ENCODE data around the gene GPR142. TPM values are rescaled to one million over a fixed set of nuclear protein-coding genes. Genes with fewer than 3 reads are reported as not detected.

The GPR142 gene
- total RNA-seq, 1 experiment from 2014 or later, result 0.33 TPM

GRCh38 chr17:74332017-74332650 is 35.2 kb upstream of the GPR142 start:
- Histone ChIP-seq H2BK20ac (ENCODE audit: low read depth, low read length, poor library complexity, severe bottlenecking) (no peak overlapping the region), H4K8ac (replicated peaks; ENCODE audit: insufficient read length, low read depth, low read length) (no peak overlapping the region), H3K79me1 (ENCODE audit: insufficient read depth, low read depth, low read length, poor library complexity, severe bottlenecking) (no peaks in the 10 kb centered on the region), H3K4me1 (ENCODE audit: insufficient read depth, low read length) (no peaks in the 10 kb centered on the region), H3K23me2 (ENCODE audit: insufficient read length, low read depth, low read length, poor library complexity, severe bottlenecking) (no peaks in the 10 kb centered on the region), H3K79me2 (ENCODE audit: insufficient read depth, low read length) (no peaks in the 10 kb centered on the region), H4K5ac (ENCODE audit: insufficient read length, low read depth, low read length) (no peak overlapping the region), H2BK5ac (ENCODE audit: insufficient read length, low read length) (no peak overlapping the region), H2AK5ac (ENCODE audit: insufficient read length, low read length) (no peak overlapping the region), H2BK12ac (ENCODE audit: insufficient read length, low read depth, low read length) (no peak overlapping the region), H3K9ac (ENCODE audit: extremely low read depth, insufficient read length, low read length) (no peak overlapping the region), H3K56ac (ENCODE audit: insufficient read length, low read depth, low read length) (no peak overlapping the region), H3K9me3 (ENCODE audit: control insufficient read depth, low read depth, low read length) (no peaks in the 10 kb centered on the region), H3K4me2 (ENCODE audit: insufficient read depth, insufficient read length, low read length) (no peak overlapping the region), H2BK15ac (ENCODE audit: low read depth, low read length) (no peak overlapping the region), H3K14ac (ENCODE audit: insufficient read depth, low read length) (no peak overlapping the region), H3K23ac (ENCODE audit: insufficient read length, low read depth, low read length) (no peak overlapping the region), H3K4ac (ENCODE audit: low read depth, low read length) (no peak overlapping the region), H3K18ac (ENCODE audit: insufficient read length, low read depth, low read length) (no peak overlapping the region), H4K20me1 (ENCODE audit: control insufficient read depth, insufficient read depth, insufficient read length) (no peaks in the 10 kb centered on the region), H3T11ph (ENCODE audit: low read length) (no peak overlapping the region), H3K27ac (ENCODE audit: insufficient read length, low read depth, low read length) (no peak overlapping the region), H3K27me3 (ENCODE audit: insufficient read depth, low read length) (no peaks in the 10 kb centered on the region; the same call in 1 of the 2 replicates), H4K91ac (ENCODE audit: insufficient read length, low read depth, low read length) (no peak overlapping the region), H2AFZ (ENCODE audit: low read length) (no peak overlapping the region), H2BK120ac (ENCODE audit: low read depth, low read length, poor library complexity, severe bottlenecking) (no peak overlapping the region)
- peaks cover 47% of the 10 kb centered on the region for H3K27me3 Mint-ChIP-seq (ENCODE audit: low read depth)
- H3K36me3 Mint-ChIP-seq (ENCODE audit: insufficient read depth in 1 of 3, low read depth in 3 of 3), result no peaks in the 10 kb centered on the region
- H3K4me3 Mint-ChIP-seq, result peak overlapping the region in 1 of 2 experiments; percentile 32; a peak in 1 of 5 replicates
- DNase-seq, result no peak
- H3K27ac Mint-ChIP-seq, result peak overlapping the region in 1 of 3 experiments; percentile 15; a peak in 3 of 7 replicates
- H3K9me3 Mint-ChIP-seq, result no peaks in the 10 kb centered on the region
- TF ChIP-seq CTCF (conservative IDR thresholded peaks at IDR 0.05), result no peak
- WGBS (ENCODE audit: extremely low coverage, insufficient read length, low lambda C conversion rate), result no CpG with 5 or more reads among the region's 7 CpGs
- peaks cover 47 to 60% of the 10 kb centered on the region in 2 experiments for H3K4me1 Mint-ChIP-seq
